HUDEP-2 (cell line): ENCODE measurements around the gene FLNB.
A peak's percentile ranks its signal among the peaks of the same experiment; 100 is the strongest.

Experiments used
- DNase-seq, 76 experiments: peaks; one replicate each; lab custom pipeline; 2025; ENCODE audit not compliant: unreplicated experiment in 76 of 76; lab: John Stamatoyannopoulos, UW

FLNB gene

GRCh38 chr3:58130591-58130990, 122.4 kb downstream of the FLNB start:
- DNase-seq: no peak

DNA sequence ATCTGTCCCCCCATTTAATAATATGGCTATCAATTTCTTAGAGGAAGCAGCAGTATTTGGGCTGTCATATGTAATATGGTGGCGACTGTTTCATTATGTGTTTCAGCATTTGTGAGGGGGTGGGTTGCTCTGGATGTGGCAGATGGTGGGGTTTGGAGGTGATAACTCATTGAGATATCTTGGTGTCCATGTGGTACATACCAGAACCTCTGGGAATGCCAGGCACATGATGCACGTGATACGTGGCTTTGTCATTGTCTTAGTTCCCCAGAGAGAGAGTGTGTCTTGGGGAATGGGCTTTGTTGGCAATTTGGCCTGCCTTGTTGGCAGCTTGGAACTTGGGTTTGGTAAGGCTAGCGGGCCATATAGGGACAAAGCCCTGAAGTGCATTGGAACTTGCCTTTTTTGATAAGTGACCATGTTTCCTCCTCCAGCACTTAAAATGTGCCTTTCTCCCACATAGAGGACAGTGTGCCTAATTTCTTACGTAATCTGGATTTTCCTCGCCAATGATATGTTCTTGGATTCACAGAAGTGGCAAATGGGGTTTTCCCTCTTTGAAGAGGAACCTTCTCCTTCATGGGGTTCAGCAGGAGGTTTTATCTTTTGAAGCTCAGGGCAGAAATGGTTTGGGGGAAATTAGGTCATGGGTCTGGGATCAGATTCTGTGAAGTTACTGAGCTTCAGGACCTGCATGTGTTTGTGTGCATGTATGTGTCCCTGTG, 123.0 kb downstream of the FLNB start:
- no peak for DNase-seq

- DNase-seq: no peak
Observed at GRCh38 chr3:58132850-58133249, 124.6 kb downstream of the FLNB start.

DNA sequence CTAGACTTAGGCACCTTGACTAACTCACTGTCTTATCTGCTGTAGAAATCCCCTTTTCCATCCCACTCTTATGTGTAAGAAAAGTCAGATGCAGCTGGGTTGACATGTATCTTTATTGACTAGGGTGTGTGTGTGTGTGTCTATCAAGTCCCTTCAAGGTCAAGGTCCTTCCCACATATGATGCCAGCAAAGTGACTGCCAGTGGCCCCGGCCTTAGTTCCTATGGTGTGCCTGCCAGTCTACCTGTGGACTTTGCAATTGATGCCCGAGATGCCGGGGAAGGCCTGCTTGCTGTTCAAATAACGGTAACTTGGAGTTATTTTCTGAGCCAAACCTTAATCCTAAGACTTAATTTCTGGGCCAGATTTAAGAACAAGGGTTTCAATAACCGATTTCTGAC, 126.2 kb downstream of the FLNB start:
- DNase-seq: no peak

DNA sequence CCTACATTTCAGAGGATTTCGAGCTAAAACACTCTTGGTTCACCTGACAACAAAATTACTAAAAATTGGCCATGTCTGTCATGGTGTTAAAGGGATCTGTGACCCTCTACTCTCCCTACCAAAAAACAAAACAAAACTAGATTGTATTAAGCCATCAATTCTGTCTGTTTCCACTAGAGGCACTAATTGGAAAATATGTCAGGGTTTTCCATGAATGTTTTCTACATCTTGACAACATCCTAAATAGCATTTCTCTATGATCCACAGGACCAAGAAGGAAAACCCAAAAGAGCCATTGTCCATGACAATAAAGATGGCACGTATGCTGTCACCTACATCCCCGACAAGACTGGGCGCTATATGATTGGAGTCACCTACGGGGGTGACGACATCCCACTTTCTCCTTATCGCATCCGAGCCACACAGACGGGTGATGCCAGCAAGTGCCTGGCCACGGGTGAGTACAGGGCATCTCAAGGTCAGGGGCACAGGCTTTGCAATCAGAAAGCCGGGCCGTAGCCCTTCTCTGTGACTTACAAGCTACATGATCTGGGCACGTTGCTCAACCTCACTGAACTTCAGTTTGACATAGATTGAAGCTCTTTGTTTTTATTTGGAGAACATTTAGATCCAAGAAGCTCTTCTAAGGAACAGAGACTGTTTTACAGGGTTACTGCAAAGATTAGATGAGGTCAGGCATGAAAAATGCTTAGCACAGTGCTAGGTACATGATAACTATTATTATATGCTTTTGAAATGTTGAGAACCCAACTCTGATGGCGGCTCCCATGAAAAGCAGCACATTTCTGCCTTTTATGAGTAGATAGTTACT, 127.7 kb downstream of the FLNB start:
- no peak for DNase-seq

- no peak for DNase-seq
Observed at GRCh38 chr3:58137306-58137705, 129.1 kb downstream of the FLNB start.

DNA sequence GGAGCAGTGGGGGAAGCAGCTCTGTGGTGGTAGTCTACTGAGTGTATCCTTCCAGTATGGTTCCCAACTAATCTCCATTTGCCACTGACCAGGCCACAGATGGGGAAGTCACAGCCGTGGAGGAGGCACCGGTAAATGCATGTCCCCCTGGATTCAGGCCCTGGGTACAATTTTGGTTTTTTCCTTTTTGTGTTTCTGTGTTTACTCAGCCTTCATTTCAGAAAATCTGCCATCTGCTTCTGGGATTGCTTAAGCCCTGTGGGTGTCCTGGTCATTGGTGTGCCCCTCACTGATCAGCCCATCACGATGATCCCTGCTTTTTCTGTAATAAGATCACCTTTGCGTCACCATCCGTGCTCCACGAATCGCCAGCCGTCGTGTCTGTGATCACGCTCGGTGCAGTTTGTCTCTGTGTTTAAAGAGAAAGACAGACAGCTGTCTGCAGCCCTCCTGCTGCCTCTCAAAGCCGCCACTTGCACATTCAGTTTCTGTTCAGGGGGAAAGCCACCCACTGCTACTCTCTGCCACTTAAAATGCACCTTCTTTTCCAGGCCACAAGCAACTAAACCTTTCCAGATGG, 133.6 kb downstream of the FLNB start:
- DNase-seq: no peak

GRCh38 chr3:58143417-58144055, 135.3 kb downstream of the FLNB start:
- DNase-seq: no peak

DNA sequence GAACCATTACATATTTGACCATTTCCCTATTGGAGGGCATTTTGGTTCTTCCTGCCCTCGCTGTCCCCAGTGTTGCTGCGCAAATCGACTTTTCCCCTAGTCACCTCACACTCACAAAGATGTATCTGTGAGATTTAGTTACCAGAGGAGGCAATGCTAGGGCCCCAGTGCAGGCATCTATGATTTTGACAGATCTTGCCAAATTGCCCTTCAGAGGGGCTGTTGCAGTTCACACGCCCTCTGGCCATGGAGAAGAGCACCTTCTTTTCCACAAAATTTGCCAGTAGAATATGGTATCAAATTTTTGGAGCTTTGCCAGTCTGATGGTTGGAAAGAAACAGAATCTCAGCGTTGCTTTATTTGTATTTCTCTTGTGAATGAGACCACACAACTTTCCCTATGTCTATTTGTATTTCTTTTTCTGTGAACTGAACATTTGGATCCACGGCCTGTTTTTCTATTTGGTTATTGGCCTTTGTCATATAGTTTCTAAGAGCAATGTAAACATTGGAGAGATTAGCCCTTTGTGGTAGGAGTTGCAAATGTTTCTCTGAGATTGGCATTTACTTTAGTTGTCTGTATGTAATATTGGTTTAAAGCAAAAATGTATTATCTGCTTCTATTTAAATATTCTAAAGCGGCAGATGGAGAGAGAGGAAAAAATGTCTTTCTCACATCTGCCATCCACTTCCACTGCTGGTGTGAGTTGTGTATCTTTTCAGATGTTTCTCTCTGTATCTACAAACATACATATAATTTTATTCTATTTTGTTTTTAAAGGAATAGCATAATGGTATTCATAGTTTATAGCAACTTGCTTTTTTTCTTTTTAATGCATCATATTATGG, 136.5 kb downstream of the FLNB start:
- DNase-seq: no peak

GRCh38 chr3:58148049-58148448, 139.8 kb downstream of the FLNB start:
- no peak for DNase-seq

- DNase-seq: no peak
Observed at GRCh38 chr3:58150130-58150809, 142.0 kb downstream of the FLNB start.

- DNase-seq: no peak
Observed at GRCh38 chr3:58150810-58151199, 142.6 kb downstream of the FLNB start.

DNA sequence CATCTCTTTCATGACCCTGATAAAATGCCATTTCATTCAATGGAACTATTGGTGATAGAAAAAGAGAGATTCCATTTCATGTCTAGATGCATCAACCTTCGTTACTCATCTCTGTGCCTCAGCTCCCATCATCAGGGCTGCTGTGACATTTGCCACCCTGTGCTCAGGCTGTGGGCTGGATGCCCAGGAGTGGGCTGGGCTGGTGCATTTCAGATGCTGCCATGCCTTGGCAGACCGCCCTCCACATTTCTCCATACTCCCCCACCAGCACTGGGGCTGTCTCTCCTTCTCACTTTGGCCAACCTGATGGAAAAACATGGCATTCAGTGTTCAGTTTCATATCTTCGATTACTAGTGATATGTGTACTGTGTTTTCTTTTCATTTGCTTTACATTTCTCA, 143.4 kb downstream of the FLNB start:
- peak in 17 of 76 experiments; percentile 0 to 21 (median 7) for DNase-seq

- no peak for DNase-seq
Observed at GRCh38 chr3:58152225-58153015, 144.2 kb downstream of the FLNB start.

- no peak for DNase-seq
Observed at GRCh38 chr3:58153371-58153770, 145.1 kb downstream of the FLNB start.

DNA sequence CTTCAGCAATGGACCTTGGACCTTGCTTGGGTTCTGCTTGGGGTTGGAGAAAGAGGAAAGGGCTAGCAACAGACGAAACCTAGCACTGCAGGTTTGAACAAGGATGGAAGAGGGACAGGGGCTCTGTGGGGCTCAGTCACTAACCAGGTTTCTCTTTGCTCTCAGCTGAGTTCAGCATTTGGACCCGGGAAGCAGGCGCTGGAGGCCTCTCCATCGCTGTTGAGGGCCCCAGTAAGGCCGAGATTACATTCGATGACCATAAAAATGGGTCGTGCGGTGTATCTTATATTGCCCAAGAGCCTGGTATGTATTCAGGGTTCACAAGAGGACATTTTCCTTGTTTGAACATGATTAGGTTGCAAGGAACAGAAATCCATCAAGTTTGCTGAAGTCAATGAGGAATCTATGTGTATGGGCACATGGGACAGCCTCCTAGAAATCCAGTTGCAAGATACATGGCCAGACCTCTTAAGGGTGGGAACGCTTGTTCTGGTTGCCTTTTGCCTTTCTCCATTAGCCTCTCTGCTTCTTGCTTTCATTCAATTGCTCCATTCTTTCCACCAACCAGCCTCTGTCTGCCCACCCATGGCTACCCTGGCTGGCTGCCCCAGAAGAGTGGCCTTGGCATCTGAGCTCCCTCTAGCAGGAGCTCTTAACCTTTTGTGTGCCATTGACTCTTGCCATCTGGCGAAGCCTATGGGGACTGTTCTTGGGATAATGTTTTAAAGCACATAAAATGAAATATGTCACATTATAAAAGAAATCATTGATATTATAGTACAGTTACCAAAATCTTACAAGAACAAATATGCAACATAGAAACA, 146.6 kb downstream of the FLNB start:
- DNase-seq: no peak

- no peak for DNase-seq
Observed at GRCh38 chr3:58155838-58156237, 147.6 kb downstream of the FLNB start.

DNA sequence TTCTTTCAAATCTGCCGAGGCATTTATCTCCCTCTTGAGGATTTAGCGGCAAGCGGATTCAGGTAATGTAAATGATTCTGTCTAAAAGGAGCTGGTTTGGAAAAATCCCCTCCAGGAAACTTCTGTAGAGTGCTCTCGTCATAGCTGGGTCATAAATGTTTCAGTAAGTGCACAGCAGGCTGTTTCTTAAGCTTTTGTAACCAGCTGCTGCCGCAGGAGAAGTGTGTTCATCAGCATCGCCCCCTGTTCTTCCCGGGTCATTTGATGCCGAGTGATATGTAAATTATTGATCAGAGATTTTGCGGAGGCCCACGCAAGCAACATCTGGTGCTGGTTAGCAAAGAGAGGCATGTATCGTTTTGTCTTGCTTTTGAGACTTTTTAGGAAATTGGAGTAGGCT, 149.5 kb downstream of the FLNB start:
- no peak for DNase-seq
